Measurements from ENCODE around the gene FBXL14.

FBXL14 gene

GRCh38 chr12:1532375-1533165 is 61.8 kb downstream of the FBXL14 start:
- no peak for DNase-seq

DNA sequence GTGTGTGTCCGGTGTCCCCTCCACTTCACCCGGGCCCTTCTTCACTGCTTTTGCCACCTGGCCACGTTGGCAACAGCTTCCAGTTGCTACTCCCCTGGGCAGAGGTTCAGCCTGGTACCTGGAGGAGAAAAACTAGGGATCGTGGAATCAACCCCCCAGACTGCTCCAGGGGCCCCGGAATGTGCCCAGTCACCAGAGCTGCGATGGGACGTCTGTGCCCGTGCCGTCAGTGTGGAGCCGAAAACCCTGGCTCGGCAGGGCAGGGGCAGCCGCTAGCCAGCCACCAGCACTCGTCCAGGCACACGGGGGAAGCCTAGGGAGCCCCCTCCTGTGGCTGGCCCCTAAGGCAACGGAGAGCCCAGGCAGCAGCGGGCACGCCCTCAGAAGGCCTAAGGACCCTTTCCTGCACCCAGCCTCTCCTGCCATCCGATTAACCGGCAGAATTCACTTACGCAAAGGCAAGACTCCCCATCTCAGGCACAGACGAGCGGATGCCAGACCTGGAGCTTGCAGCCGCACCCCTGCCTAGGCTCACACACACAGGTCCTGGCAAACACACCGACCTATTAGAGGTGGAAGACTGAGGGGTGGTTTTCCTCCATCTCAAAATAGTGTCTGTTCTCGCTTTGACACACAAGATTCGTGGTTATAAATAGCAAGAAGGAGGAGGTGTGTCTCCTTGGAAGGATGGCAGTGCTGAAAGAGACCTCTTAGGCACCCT is 62.6 kb downstream of the FBXL14 start:
- DNase-seq: no peak

- DNase-seq: no peak
Measured at GRCh38 chr12:1531153-1531653, 63.2 kb downstream of the FBXL14 start.

- no peak for DNase-seq
Measured at GRCh38 chr12:1530592-1531152, 63.7 kb downstream of the FBXL14 start.

- DNase-seq: no peak
Measured at GRCh38 chr12:1529862-1530591, 64.4 kb downstream of the FBXL14 start.

- DNase-seq: no peak
Measured at GRCh38 chr12:1529228-1529861, 65.0 kb downstream of the FBXL14 start.

- DNase-seq: no peak
Measured at GRCh38 chr12:1528791-1529190, 65.6 kb downstream of the FBXL14 start.

DNA sequence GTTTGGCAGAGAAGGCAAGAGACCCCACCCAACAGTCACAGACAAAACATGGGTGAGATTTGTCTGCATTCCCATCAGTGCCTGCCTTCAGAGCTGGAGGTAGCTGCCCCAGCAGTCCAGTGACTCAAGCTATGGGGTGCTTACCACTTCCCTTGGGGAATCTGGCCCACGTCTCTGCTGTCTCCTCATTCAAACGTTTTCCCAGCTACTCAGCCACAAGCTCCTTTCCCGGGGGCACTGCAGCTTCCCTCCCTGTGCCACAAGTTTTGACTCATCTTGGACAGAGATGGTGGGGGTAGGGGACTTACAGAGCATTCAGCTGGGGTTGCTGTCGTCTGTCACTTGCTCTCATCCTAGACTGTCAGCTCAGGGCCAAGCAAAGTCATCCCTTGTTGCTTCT is 66.6 kb downstream of the FBXL14 start:
- DNase-seq: no peak

- DNase-seq: no peak
Measured at GRCh38 chr12:1525858-1526257, 68.5 kb downstream of the FBXL14 start.

- no peak for DNase-seq
Measured at GRCh38 chr12:1523558-1524050, 70.8 kb downstream of the FBXL14 start.

DNA sequence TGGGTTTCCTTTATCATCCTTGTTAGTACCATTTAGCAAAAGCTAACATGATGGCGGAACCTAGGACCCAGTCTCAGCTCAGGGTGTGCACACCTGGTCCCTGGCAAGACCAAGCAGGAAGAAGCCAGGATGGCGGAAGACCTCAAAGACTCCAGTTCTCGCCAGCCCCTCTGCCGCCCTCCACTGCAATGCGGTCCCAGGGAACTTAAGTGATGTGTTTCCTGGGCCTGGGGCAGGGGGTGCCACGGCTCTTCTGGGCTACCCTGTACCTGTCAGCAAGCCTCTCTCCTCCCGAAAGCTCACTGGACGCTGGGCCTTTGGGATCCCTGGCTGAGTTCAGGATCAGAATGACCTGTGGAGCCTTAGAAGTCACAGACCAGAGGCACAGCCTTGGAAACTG is 71.3 kb downstream of the FBXL14 start:
- no peak for DNase-seq

GRCh38 chr12:1519642-1520041 is 74.7 kb downstream of the FBXL14 start:
- DNase-seq: no peak

DNA sequence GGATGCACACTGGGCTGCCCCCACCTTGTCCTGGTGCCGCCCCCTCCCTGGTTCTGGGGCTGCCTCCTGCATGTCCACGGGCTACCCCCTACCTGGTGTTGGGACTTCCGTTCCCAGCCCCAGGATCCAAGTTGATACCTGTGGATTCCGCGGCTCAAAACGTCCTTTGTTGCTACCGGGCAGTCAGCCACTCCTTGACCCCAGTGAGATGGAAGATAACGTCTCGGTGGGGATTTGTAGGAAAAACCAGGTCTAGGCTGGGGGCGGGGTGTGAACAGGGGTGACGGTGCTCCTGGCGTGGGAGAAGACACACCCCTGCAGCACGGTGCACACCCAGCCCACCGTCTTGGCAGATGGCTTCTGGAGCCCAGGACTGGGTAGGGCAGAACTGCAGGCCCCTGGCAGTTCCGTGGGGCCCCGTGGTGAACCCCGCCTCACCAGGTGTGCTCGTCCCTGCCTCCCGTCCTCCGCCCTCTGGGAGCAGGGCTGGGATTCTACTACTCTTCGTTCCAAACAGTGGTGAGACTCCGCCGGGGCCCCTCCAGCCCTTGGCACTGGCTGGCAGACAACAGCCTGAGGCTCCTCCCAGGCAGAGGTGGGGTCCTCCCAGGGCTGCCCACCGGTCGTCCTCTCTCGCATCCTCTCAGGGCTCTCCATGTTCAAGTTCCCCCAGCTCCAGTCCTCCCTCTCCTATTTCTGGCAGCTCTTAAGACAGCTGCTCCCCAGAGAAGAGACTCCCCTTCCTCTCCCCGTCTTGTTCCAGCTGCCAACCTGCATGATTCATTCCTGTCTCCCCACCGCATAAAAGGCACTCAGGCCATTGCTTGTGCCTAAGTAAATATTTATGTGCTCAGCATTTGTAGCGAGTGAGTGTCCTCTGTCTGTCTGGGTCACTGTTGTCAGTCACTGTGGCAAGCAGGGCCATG is 75.5 kb downstream of the FBXL14 start:
- DNase-seq: peak; percentile 69

- no peak for DNase-seq
Measured at GRCh38 chr12:1517734-1518525, 76.5 kb downstream of the FBXL14 start.

DNA sequence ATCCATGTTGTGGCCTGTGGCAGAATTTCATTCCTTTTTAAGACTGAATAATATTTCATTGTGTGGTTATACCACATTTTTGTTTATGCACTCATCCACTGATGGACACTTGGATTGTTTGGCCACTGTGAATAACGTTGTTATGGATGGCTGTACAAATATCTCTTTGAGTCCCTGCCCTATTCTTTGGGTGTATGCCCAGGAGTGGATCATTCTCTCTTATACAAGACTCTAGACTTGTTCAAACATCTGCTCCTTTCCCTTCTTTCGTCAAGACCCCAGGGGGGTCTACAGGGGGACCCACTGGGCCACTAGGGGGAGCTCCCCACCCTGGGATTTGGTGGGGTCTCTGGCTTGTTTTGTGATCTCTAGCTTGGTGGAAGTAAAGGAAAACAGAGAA is 77.4 kb downstream of the FBXL14 start:
- no peak for DNase-seq

All from NCI-H187 treated with DMSO at 0.1 percent for 48 hours (cell line).